GM21737 (cell line): ENCODE measurements around the gene FMNL2.
A peak's percentile ranks its signal among the peaks of the same experiment; 100 is the strongest.

Experiments used
- ATAC-seq: cut with Tn5 transposase; IDR thresholded peaks from one replicate; pipeline ENCODE4 v1.9.1; 2021; ENCODE audit warnings: mild to moderate bottlenecking, moderate library complexity; ENCODE audit not compliant: unreplicated experiment

FMNL2 gene

GRCh38 chr2:152548111-152548875 is 213.3 kb downstream of the FMNL2 start:
- ATAC-seq: no peak

GRCh38 chr2:152548996-152549395 is 214.0 kb downstream of the FMNL2 start:
- ATAC-seq: no peak

DNA sequence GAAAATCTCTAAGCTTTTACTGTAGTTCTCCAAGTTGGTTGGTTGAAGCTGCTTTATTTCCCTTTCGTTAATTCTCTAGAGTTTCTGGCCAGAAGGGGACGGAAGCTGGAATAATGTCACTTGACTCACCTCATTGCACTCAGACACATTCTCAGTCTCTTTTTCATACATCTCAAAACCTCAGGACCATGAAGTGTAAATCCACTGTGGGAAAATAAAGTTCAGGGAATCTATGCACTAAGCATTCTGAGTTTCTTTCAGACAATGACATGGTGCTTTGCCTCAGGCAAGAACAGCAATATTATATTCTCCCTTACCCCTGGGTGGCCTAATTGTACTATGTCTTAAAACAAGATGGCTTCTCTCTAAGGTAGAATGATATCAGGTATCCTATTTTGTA is 214.4 kb downstream of the FMNL2 start:
- no peak for ATAC-seq

DNA sequence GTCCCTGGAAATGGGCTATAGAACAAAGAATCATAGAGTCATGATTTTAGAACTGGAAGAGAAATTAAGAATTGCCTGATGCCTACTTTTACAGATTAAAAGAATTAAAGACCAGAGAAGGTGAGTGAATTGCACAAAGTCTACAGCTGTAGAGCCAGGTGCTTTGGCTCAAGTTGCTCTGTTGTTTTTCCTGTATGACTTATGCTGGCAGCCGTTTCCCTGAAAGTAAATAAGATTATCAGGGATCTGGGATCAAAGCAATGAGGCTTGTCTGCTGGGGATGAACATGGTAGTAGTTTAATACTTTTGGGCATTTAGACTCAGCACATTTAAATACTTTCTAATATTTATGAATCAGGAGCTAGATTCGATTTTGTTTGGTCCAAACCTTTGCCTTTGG is 215.4 kb downstream of the FMNL2 start:
- ATAC-seq: no peak

- ATAC-seq: no peak
These were observed 217.9 kb downstream of the FMNL2 start for GRCh38 chr2:152552888-152553287.

GRCh38 chr2:152553518-152553917 is 218.5 kb downstream of the FMNL2 start:
- no peak for ATAC-seq

DNA sequence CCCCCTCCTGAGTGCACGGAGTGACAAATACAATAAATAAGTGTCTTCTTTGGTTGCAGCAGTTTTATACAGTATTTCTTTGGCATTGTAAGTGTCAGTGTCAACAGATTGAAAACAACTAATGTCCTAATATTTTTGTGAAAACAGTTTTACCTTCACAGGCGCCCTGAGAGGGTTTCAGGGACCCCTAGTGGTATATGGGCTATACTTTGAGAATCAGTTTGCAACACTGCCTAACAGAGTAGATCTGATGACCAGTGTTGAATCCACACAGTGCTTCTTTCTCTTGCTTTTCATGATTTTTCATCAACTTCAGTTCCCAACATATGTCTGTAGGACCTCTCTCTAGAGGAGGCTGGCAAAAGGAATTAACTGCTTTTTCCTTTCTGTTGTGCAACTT is 220.1 kb downstream of the FMNL2 start:
- ATAC-seq: no peak

DNA sequence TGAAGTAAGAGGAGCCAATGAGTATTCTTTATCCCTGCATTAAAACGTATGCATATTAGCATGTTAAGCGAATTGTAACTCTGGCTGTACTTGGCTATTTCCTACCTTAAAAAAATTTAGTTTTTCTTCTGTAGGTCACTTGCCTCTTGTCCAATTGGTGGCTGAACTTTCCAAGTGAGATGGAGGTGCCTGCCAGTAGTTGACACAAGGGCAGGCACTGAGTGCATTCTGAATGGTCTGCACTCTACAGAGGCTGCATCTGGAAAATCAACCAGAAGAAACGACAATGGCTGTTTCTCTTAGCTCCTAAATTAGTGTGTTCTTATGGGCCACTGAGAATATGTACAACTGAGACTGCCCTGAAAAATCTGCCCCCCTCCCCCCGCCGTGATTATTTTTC is 221.5 kb downstream of the FMNL2 start:
- no peak for ATAC-seq

- ATAC-seq: no peak
These were observed 222.4 kb downstream of the FMNL2 start for GRCh38 chr2:152557273-152557888.

DNA sequence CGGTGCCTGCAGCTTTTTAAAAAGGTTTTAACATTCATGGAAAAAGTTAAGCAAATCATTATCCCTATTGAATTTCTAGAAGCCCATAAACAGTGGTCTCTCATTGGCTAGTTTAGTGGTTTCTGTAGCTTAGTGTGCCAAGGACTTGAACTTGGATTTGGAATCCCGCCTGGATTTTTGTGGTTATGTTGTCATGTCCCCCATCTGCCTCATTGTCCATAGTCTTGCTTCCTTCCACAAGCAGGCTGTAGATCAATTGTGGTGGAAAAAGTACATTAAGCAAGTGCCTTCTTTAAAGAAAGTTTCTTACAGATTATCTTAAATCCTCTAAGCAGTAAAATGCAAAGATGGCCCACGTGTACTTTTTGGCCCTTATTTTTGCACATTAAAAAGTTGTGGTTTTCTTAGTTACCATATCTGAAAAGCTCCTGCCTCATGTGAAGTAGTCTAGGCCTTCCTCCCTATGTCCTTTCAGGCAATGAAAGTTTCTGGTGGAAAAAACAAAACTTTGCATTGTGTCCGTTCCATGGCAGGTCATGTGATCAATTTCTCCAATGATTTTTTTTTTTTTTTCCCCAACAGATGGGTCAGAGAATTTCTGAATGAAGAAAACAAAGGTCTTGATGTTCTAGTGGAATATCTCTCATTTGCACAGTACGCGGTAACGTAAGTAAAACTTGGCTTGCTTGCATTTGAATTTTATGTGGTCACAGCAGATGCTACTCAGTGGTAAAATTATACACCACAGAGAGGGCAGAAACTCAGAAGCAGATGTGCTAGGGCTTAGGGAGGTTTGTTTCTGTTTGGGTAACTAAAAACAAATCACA is 223.4 kb downstream of the FMNL2 start:
- no peak for ATAC-seq

DNA sequence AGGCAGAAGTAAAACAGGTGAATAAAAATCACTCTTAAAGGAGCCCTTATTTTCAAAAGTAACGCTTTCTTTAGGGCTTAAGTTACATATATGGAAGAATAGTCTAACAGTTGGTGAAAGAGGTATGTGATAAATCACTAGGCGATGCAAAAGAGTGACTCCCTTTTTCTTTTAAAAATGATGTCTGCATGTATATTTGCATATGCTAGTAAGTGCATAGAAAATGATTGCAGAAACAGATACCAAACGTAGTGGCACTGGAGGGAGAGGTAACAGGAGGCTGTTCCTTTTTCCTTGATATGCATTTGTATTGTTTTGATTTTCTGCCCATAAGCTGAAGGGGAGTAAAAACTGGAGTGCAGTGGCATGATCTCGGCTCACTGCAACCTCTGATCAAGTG is 224.0 kb downstream of the FMNL2 start:
- no peak for ATAC-seq

DNA sequence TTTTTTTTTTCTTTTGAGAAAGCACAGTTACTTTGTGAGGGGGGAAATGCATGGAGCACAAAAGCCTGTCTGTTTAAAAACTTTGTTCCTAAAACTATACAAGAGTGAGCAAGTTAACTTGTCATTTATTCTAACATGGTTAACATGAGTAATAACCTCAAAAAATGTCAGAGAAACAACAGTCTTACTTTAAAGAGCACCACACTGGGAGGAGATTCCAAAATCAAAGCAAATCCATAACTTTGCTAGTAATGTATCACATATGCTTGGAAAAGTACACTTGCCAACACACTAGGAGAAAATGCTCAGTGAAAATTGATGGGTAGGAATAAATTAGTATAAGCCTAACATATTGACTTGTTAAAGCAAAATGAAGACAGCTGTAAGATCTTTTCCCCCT is 225.2 kb downstream of the FMNL2 start:
- ATAC-seq: no peak

DNA sequence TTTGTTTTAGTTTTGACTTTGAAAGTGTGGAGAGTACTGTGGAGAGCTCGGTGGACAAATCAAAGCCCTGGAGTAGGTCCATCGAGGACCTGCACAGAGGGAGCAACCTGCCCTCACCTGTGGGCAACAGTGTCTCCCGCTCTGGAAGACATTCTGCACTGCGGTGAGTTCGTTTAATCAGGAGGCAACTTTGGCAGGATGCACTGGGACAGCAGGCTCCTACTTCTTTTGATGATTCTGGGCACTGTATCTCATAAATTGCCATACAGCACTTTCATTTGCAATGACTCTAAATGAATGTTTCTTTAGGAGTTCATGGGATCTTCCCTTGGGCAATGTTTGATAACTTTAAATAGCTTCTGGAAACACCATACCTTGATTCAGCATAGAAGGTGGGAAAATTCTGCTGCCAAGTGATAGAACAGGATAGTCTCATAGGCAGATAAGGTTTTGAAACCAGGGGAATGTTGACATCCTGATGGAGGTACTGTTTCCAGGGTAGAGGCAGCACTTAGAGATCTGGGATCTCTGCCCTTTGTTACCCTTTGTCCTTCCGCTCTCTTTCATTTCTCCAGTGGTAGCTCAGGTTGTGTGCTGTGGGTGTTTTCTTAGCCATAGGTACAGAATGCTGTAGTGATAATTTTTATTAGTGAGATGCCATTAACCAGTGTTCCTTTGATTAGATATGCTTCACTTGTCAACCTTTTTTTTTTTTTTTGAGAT is 226.1 kb downstream of the FMNL2 start:
- ATAC-seq: no peak

DNA sequence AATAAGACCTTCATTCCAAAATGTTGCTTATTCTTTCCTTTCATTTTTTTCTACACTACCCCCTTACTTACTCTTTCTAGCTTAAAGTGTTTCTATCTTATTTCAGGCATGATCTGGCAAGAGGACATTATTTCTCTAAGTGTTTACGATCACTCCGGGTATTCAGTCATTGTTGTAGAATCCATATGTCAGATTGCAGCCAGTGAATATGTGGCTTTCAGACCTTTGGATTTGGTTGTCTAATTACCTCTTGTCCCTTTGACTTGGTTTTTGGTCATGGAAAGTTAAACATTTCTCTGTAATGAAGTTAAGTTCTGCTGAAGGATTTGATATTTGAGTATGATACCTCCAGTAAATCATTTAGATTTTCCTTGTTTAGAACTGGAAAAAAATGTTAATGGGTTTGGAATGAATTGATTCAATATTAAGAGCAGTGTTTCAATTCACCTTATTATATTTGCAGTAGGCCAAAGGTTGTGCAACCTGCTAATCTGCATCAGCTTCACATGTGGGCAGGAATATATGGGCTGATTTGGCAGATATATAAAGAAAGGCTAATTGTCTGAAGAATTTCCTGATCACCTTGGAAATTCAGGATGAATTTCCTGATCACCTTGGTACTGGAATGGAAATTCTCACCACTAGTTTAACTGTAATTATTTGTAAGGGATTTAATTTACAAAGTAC is 227.4 kb downstream of the FMNL2 start:
- ATAC-seq: no peak

GRCh38 chr2:152563764-152564163 is 228.8 kb downstream of the FMNL2 start:
- ATAC-seq: no peak

- peak; percentile 74 for ATAC-seq
These were observed 230.0 kb downstream of the FMNL2 start for GRCh38 chr2:152564754-152565551.

DNA sequence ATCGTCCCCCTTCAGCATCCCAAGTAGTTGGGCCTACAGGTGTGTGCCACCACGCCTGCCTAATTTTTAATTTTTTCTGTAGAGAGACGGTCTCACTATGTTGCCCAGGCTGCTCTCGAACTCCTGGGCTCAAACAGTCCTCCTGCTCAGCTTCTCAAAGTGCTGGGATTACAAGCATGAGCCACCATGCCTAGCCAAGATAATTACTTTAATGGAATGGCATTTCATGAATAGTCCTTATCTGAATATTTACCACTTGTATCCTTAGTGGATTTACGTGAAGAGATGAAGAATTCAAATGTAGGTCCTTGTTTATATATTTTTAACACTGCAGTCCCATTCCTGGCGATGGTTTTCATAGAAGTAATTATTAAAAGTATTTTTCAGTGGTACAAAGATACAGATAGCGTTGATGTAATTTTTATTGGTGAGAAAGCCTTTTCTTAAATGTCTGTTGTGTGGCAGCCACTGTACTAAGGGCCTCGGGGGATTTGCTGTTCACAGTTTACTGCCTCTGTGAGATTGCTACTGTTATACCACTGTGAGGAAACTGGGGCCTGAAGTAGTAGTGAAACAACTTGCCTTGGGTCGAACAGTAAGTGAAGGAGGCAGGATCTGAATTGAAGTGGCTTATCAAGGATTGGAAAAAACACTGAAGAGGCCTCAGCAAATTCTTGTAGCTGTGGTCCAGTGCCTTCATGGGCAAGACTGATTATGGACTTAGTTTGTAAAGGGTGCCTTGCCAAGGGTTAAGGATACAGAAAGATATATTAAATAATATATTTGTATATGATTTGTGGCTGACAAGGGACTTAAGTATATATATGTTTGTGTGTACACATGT is 231.1 kb downstream of the FMNL2 start:
- peak; percentile 70 for ATAC-seq

DNA sequence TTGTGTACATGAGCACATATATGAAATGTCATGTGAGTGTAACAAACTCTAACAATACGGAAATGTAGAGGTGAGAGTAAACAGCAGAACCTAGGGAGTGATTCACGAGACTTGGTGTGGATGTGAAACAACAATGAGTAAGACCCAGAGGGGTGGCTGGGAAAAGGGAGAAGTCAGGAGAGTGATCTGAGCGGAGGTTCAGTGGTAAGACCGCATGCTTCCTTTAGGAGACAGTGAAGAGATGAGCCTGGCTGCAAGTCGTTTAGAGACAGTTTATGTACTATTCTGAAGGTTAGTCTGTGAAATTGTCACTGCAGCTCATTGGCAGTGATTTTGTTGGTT is 231.7 kb downstream of the FMNL2 start:
- peak; percentile 45 for ATAC-seq

- no peak for ATAC-seq
These were observed 233.6 kb downstream of the FMNL2 start for GRCh38 chr2:152568531-152568930.
